Caco-2 (cell line): ENCODE results near the gene LHX6. TPM values are rescaled to one million over a fixed set of nuclear protein-coding genes. Genes with fewer than 3 reads are reported as not detected.
A peak's percentile ranks its signal among the peaks of the same experiment; 100 is the strongest.

Source experiments
- BruUV-seq: library from RNA; stranded (reverse); fragments of 400-500 nt; replicated peaks from 2 replicates; lab custom pipeline; 2021; lab: Mats Ljungman, UMichigan
- CTCF ChIA-PET: fragments of 300-600 bp; sonication (Branson Sonifier 250); formaldehyde crosslinking; loops from one replicate; lab custom pipeline; 2022; ENCODE audit warnings: antibody characterized with exemption; lab: Charles Lee
- POLR2A ChIA-PET: fragments of 300-600 bp; sonication (Branson Sonifier 250); formaldehyde crosslinking; loops from one replicate; lab custom pipeline; 2022; ENCODE audit warnings: antibody characterized with exemption; lab: Charles Lee
- DNase-seq, 2 experiments: peaks; one replicate each; pipeline versions ENCODE4 v3.0.0 to v3.0.0-alpha.2; 2020 to 2022
- H3K27me3 ChIP-seq: replicated peaks from 2 replicates; pipeline ENCODE4 v1.6.0; 2011; ENCODE audit warnings: low read length; ENCODE audit not compliant: control insufficient read depth, insufficient read depth
- H3K36me3 ChIP-seq: 2 replicates; pipeline ENCODE4 v1.5.1; 2011; ENCODE audit warnings: low read length; ENCODE audit not compliant: control insufficient read depth, insufficient read depth
- H3K4me1 ChIP-seq: fragments of 250-450 bp; sonication (Bioruptor Pico); 2 replicates; pipeline ENCODE4 v1.5.1; 2020; ENCODE audit warnings: mild to moderate bottlenecking
- H3K4me3 ChIP-seq: 2 replicates; pipeline ENCODE4 v1.5.1; 2011; ENCODE audit warnings: low read depth, mild to moderate bottlenecking, control low read depth, low read length
- H3K9me3 ChIP-seq: fragments of 250-450 bp; sonication (Bioruptor Pico); 2 replicates; pipeline ENCODE4 v1.5.1; 2020; ENCODE audit warnings: mild to moderate bottlenecking, moderate library complexity
- H3K27ac Mint-ChIP-seq: one replicate; pipeline ENCODE4 v1.8.0; 2022; ENCODE audit warnings: mixed read lengths; ENCODE audit not compliant: unreplicated experiment
- H3K27me3 Mint-ChIP-seq: one replicate; pipeline ENCODE4 v1.8.0; 2022; ENCODE audit warnings: mixed read lengths; ENCODE audit not compliant: insufficient read depth, unreplicated experiment
- H3K36me3 Mint-ChIP-seq: one replicate; pipeline ENCODE4 v1.8.0; 2022; ENCODE audit warnings: mild to moderate bottlenecking, mixed read lengths; ENCODE audit not compliant: insufficient read depth, unreplicated experiment
- H3K4me1 Mint-ChIP-seq: one replicate; pipeline ENCODE4 v1.8.0; 2022; ENCODE audit warnings: low read depth, mixed read lengths; ENCODE audit not compliant: unreplicated experiment
- H3K4me3 Mint-ChIP-seq: one replicate; pipeline ENCODE4 v1.8.0; 2022; ENCODE audit warnings: mild to moderate bottlenecking, moderate library complexity, mixed read lengths; ENCODE audit not compliant: unreplicated experiment
- H3K9me3 Mint-ChIP-seq: one replicate; pipeline ENCODE4 v1.8.0; 2022; ENCODE audit warnings: mixed read lengths; ENCODE audit not compliant: unreplicated experiment
- intact Hi-C: fragments of 100-400 bp; cut with micrococcal nuclease; formaldehyde crosslinking; loops from one replicate; pipeline ENCODE4 v1.10.0; 2022; ENCODE audit not compliant: unreplicated experiment
- total RNA-seq: library from RNA; stranded (reverse); gene quantifications from 2 replicates; pipeline ENCODE4 v1.2.3, GENCODE V29; 2022
- TF ChIP-seq, protein P1 (sequence below), 2 experiments: fragments of 200-600 bp in 1 of 2; IDR thresholded peaks; 1 replicate in 1 of 2; 2 replicates in 1 of 2; pipeline versions ENCODE4 v1.5.1 to v1.8.0; 2011 to 2022; ENCODE audit warnings: antibody characterized with exemption in 1 of 2, control low read depth in 1 of 2, inconsistent platforms in 1 of 2, low read depth in 1 of 2, low read length in 1 of 2, mild to moderate bottlenecking in 1 of 2, moderate library complexity in 1 of 2; ENCODE audit not compliant: insufficient read depth in 1 of 2, severe bottlenecking in 1 of 2, unreplicated experiment in 1 of 2

Gene LHX6
- total RNA-seq, 1 experiment from 2014 or later, result 6.1 TPM

DNA sequence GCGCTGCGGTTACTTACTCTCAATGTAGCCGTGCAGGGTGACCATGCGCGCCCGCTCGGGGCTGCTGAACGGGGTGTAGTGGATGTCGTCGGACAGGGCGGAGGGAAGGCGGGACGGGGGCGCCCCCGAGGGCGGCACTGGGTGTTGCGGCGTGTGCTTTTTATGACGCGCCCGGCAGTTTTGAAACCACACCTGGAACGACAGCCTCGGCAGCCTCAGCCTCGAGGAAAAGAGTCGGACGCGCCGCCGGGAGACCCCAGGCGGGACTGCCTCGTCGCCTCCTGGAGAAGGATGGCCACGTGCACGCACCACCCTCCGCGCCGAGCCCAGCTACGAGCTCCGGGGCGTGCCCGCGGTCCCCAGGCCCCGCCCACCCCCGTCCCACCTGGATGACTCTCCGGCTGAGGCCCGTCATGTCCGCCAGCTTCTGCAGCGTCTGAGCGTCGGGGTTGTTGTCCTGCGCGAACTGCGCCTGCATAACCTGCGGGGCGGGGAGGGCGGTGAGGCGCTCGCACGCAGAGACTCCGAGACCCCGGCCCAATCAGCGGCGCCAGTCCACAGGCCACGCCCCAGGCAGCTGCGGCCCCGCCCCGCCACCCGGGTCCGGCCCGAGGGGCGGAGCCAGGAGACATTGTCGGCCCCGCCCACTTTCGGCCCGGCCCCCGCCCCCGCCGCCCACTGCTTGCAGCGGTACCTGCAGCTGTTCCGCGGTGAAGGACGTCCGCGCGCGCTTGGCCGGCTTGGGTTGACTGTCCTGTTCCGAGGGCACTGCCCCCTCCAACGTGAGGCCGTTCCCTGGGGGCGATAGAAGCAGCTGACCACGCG, 15.0 kb downstream of the LHX6 start:
- Mint-ChIP-seq H3K27me3 (peaks cover 3% of the 10 kb centered on the region), H3K36me3 (no peaks in the 10 kb centered on the region), H3K9me3 (no peaks in the 10 kb centered on the region), H3K4me3 (peak overlapping the region; percentile 78), H3K27ac (peak overlapping the region; percentile 49), H3K4me1 (peaks cover 7% of the 10 kb centered on the region)
- Histone ChIP-seq H3K36me3 (no peaks in the 10 kb centered on the region; the same call in 1 of the 2 replicates), H3K27me3 (no peaks in the 10 kb centered on the region), H3K9me3 (no peaks in the 10 kb centered on the region), H3K4me3 (peak overlapping the region; percentile 72), H3K4me1 (peaks cover 10% of the 10 kb centered on the region; the same call in 1 of the 2 replicates)
- no TSS peak for BruUV-seq
- intact Hi-C loops, result loop anchor here (1.0 to 2.0 kb wide), 4 partner anchors 17 to 55 kb away; partner anchors contain the start of genes MORN5, MRRF, NDUFA8 and RBM18
- peak; percentile 97 for DNase-seq
- ChIA-PET CTCF (interaction anchor here (0.9 to 1.4 kb wide), 9 partner anchors 22 to 114 kb away, joined by 3 to 8 read pairs (median 5); partner anchors contain the start of genes MRRF and RBM18), POLR2A (interaction anchor here (0.6 to 1.5 kb wide), 2 partner anchors 15 to 51 kb away, joined by 4 to 24 read pairs; partner anchors contain the start of genes MRRF and RBM18)
- TF ChIP-seq, protein P1, sequence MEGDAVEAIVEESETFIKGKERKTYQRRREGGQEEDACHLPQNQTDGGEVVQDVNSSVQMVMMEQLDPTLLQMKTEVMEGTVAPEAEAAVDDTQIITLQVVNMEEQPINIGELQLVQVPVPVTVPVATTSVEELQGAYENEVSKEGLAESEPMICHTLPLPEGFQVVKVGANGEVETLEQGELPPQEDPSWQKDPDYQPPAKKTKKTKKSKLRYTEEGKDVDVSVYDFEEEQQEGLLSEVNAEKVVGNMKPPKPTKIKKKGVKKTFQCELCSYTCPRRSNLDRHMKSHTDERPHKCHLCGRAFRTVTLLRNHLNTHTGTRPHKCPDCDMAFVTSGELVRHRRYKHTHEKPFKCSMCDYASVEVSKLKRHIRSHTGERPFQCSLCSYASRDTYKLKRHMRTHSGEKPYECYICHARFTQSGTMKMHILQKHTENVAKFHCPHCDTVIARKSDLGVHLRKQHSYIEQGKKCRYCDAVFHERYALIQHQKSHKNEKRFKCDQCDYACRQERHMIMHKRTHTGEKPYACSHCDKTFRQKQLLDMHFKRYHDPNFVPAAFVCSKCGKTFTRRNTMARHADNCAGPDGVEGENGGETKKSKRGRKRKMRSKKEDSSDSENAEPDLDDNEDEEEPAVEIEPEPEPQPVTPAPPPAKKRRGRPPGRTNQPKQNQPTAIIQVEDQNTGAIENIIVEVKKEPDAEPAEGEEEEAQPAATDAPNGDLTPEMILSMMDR (IDR thresholded peaks at IDR 0.05; ENCODE audit: insufficient read depth in 1 of 2, low read depth in 1 of 2, low read length in 1 of 2, severe bottlenecking in 1 of 2, unreplicated experiment in 1 of 2), result no peak

- no peaks in the 10 kb centered on the region for H3K27me3 ChIP-seq
- POLR2A ChIA-PET, result interaction anchor here (1.5 kb wide), 1 partner anchor 52 kb away, joined by 24 read pairs; the partner anchor contains the start of genes MRRF and RBM18
Measured at GRCh38 chr9:122213102-122213588, 15.6 kb downstream of the LHX6 start.

More at GRCh38 chr9:122213102-122213588, 15.6 kb downstream of the LHX6 start:
- Histone ChIP-seq H3K4me3 (peak overlapping the region; percentile 72), H3K36me3 (no peaks in the 10 kb centered on the region; the same call in 1 of the 2 replicates), H3K4me1 (peaks cover 10% of the 10 kb centered on the region; the same call in 1 of the 2 replicates), H3K9me3 (no peaks in the 10 kb centered on the region)
- Mint-ChIP-seq H3K4me1 (peaks cover 7% of the 10 kb centered on the region), H3K27me3 (peaks cover 3% of the 10 kb centered on the region), H3K4me3 (peak overlapping the region; percentile 78), H3K9me3 (no peaks in the 10 kb centered on the region), H3K27ac (peak overlapping the region; percentile 49), H3K36me3 (no peaks in the 10 kb centered on the region)
- TF ChIP-seq, protein P1 (IDR thresholded peaks at IDR 0.05; ENCODE audit: insufficient read depth in 1 of 2, low read depth in 1 of 2, low read length in 1 of 2, severe bottlenecking in 1 of 2, unreplicated experiment in 1 of 2), result no peak
- no peak for DNase-seq
- TSS peak; percentile 37 for BruUV-seq
- CTCF ChIA-PET, result interaction anchor here (1.0 to 1.4 kb wide), 5 partner anchors 21 to 114 kb away, joined by 3 to 8 read pairs (median 5); no protein-coding TSS in a partner anchor
- intact Hi-C loops, result no loop called here
